Astrocyte (in vitro differentiated cells and primary cell): ENCODE measurements around the gene SCYGR2. TPM values are rescaled to one million over a fixed set of nuclear protein-coding genes. Genes with fewer than 3 reads are reported as not detected.

Experiments
- DNase-seq: peaks from one replicate; pipeline ENCODE4 v3.0.0-alpha.2; 2010; ENCODE audit warnings: low read depth
- FAIRE-seq: peaks from 2 replicates; lab custom pipeline; 2011; peaks lifted over from hg19 to GRCh38; lab: Jason Lieb, UNC
- H2AFZ ChIP-seq: 2 replicates; pipeline ENCODE4 v1.6.0; 2012; ENCODE audit warnings: low read depth, low read length, inconsistent platforms
- H3K27ac ChIP-seq: 2 replicates; pipeline ENCODE4 v1.5.1; 2011; ENCODE audit warnings: low read depth, low read length, inconsistent platforms
- H3K27me3 ChIP-seq: 2 replicates; pipeline ENCODE4 v1.6.0; 2011; ENCODE audit warnings: low read length, inconsistent platforms; ENCODE audit not compliant: insufficient read depth
- H3K36me3 ChIP-seq: 2 replicates; pipeline ENCODE4 v1.5.1; 2011; ENCODE audit warnings: low read length, inconsistent platforms; ENCODE audit not compliant: insufficient read depth
- H3K4me1 ChIP-seq: 2 replicates; pipeline ENCODE4 v1.5.1; 2011; ENCODE audit warnings: low read length, inconsistent platforms; ENCODE audit not compliant: insufficient read depth
- H3K4me2 ChIP-seq: 2 replicates; pipeline ENCODE4 v1.6.0; 2012; ENCODE audit warnings: low read length, inconsistent platforms
- H3K4me3 ChIP-seq: 2 replicates; pipeline ENCODE4 v1.5.1; 2011; ENCODE audit warnings: low read depth, mild to moderate bottlenecking, low read length, inconsistent platforms; ENCODE audit not compliant: insufficient read depth
- H3K79me2 ChIP-seq: 2 replicates; pipeline ENCODE4 v1.6.0; 2012; ENCODE audit warnings: mild to moderate bottlenecking, low read length, inconsistent platforms; ENCODE audit not compliant: insufficient read depth
- H3K9ac ChIP-seq: 2 replicates; pipeline ENCODE4 v1.6.0; 2012; ENCODE audit warnings: mild to moderate bottlenecking, low read length, inconsistent platforms
- H3K9me3 ChIP-seq: 2 replicates; pipeline ENCODE4 v1.5.1; 2012; ENCODE audit warnings: low read depth, mild to moderate bottlenecking, low read length, inconsistent platforms; ENCODE audit not compliant: insufficient read depth
- H4K20me1 ChIP-seq: 2 replicates; pipeline ENCODE4 v1.6.0; 2012; ENCODE audit warnings: low read length, inconsistent platforms; ENCODE audit not compliant: insufficient read depth
- H3K27ac Mint-ChIP-seq: one replicate; pipeline ENCODE4 v1.8.0; 2021; ENCODE audit warnings: mild to moderate bottlenecking, mixed read lengths; ENCODE audit not compliant: unreplicated experiment
- H3K27me3 Mint-ChIP-seq: one replicate; pipeline ENCODE4 v1.8.0; 2021; ENCODE audit warnings: low read depth, mixed read lengths; ENCODE audit not compliant: unreplicated experiment
- H3K36me3 Mint-ChIP-seq: one replicate; pipeline ENCODE4 v1.8.0; 2021; ENCODE audit warnings: low read depth, mixed read lengths; ENCODE audit not compliant: unreplicated experiment
- H3K4me1 Mint-ChIP-seq: one replicate; pipeline ENCODE4 v1.8.0; 2021; ENCODE audit warnings: low read depth, mixed read lengths; ENCODE audit not compliant: unreplicated experiment
- H3K4me3 Mint-ChIP-seq: one replicate; pipeline ENCODE4 v1.8.0; 2021; ENCODE audit warnings: mild to moderate bottlenecking, moderate library complexity, mixed read lengths; ENCODE audit not compliant: unreplicated experiment
- H3K9me3 Mint-ChIP-seq: one replicate; pipeline ENCODE4 v1.8.0; 2021; ENCODE audit warnings: mild to moderate bottlenecking, mixed read lengths; ENCODE audit not compliant: unreplicated experiment
- CTCF ChIP-seq: IDR thresholded peaks from 2 replicates; pipeline ENCODE4 v1.5.1; 2011; ENCODE audit warnings: low read depth, mild to moderate bottlenecking, inconsistent platforms, low read length, moderate library complexity; ENCODE audit not compliant: insufficient read depth
- EZH2 ChIP-seq: IDR thresholded peaks from 2 replicates; pipeline ENCODE4 v1.6.1; 2012; ENCODE audit warnings: mild to moderate bottlenecking, low read length, inconsistent platforms; ENCODE audit not compliant: insufficient read depth
- total RNA-seq: library from RNA; stranded (reverse); gene quantifications from 2 replicates; pipeline ENCODE4 v1.2.1, GENCODE V29; 2021

SCYGR2 gene
- total RNA-seq, 1 donor from 2014 or later, result not detected

GRCh38 chr2:227597036-227597435, 1.7 kb upstream of the SCYGR2 start:
- Histone ChIP-seq H3K79me2 (no peaks in the 10 kb centered on the region), H3K4me1 (peaks cover 4% of the 10 kb centered on the region), H4K20me1 (no peaks in the 10 kb centered on the region), H3K27me3 (peaks cover 3% of the 10 kb centered on the region), H3K27ac (no peak overlapping the region), H3K9ac (no peak overlapping the region), H3K9me3 (no peaks in the 10 kb centered on the region), H3K4me2 (no peak overlapping the region), H2AFZ (no peak overlapping the region), H3K4me3 (no peak overlapping the region), H3K36me3 (no peaks in the 10 kb centered on the region)
- FAIRE-seq (no peak), DNase-seq (no peak)
- Mint-ChIP-seq H3K9me3 (peaks cover 3% of the 10 kb centered on the region), H3K4me1 (peaks cover 7% of the 10 kb centered on the region), H3K27me3 (peaks cover 3% of the 10 kb centered on the region), H3K27ac (no peak overlapping the region), H3K36me3 (no peaks in the 10 kb centered on the region), H3K4me3 (no peak overlapping the region)
- TF ChIP-seq CTCF, result no peak
- TF ChIP-seq EZH2, result no peak

- H3K9me3 ChIP-seq, result no peaks in the 10 kb centered on the region
- H3K27me3 ChIP-seq, result peaks cover 2% of the 10 kb centered on the region
- H3K36me3 Mint-ChIP-seq, result no peaks in the 10 kb centered on the region
- H3K9ac ChIP-seq, result no peak overlapping the region
- H3K4me3 ChIP-seq, result no peak overlapping the region
- peaks cover 3% of the 10 kb centered on the region for H3K9me3 Mint-ChIP-seq
- H3K27me3 Mint-ChIP-seq, result peaks cover 3% of the 10 kb centered on the region
- peak; percentile 8 for DNase-seq
- H3K4me3 Mint-ChIP-seq, result no peak overlapping the region
- no peak for FAIRE-seq
- H3K27ac Mint-ChIP-seq, result peak overlapping the region; percentile 45
- H3K36me3 ChIP-seq, result no peaks in the 10 kb centered on the region
- no peak overlapping the region for H2AFZ ChIP-seq
- no peak overlapping the region for H3K27ac ChIP-seq
- H4K20me1 ChIP-seq, result no peaks in the 10 kb centered on the region
- H3K4me2 ChIP-seq, result no peak overlapping the region
- H3K79me2 ChIP-seq, result no peaks in the 10 kb centered on the region
- H3K4me1 ChIP-seq, result peaks cover 4% of the 10 kb centered on the region
- TF ChIP-seq EZH2, result no peak
- TF ChIP-seq CTCF, result no peak
- peaks cover 7% of the 10 kb centered on the region for H3K4me1 Mint-ChIP-seq
These were observed 695 bp upstream of the SCYGR2 start for GRCh38 chr2:227597998-227598397.

- Histone ChIP-seq H3K36me3 (no peaks in the 10 kb centered on the region), H3K27ac (no peak overlapping the region), H3K27me3 (no peaks in the 10 kb centered on the region), H4K20me1 (no peaks in the 10 kb centered on the region), H3K4me2 (no peak overlapping the region), H3K79me2 (no peaks in the 10 kb centered on the region), H3K4me1 (peaks cover 4% of the 10 kb centered on the region), H2AFZ (no peak overlapping the region), H3K9me3 (no peaks in the 10 kb centered on the region), H3K9ac (no peak overlapping the region), H3K4me3 (no peak overlapping the region)
- FAIRE-seq (no peak), DNase-seq (no peak)
- no peaks in the 10 kb centered on the region for H3K9me3 Mint-ChIP-seq
- H3K36me3 Mint-ChIP-seq, result peaks cover 2% of the 10 kb centered on the region
- H3K27ac Mint-ChIP-seq, result no peak overlapping the region
- no peaks in the 10 kb centered on the region for H3K27me3 Mint-ChIP-seq
- H3K4me1 Mint-ChIP-seq, result peaks cover 7% of the 10 kb centered on the region
- H3K4me3 Mint-ChIP-seq, result no peak overlapping the region
- no peak for TF ChIP-seq CTCF
- no peak for TF ChIP-seq EZH2
These were observed 3.7 kb downstream of the SCYGR2 start for GRCh38 chr2:227602358-227602757.
